Motor neuron (in vitro differentiated cells): Measurements from ENCODE around the gene WDR88. TPM values are rescaled to one million over a fixed set of nuclear protein-coding genes. Genes with fewer than 3 reads are reported as not detected.

ENCODE experiments used
- ATAC-seq, 8 experiments: fragments of 200-7000 bp; cut with Tn5 transposase; replicated peaks in 6 of 8; 2 replicates each; pipeline ENCODE4 v1.8.0; 2021; ENCODE audit warnings: mild to moderate bottlenecking in 8 of 8, moderate library complexity in 8 of 8
- H3K27ac ChIP-seq, 2 donors: fragments of 250-450 bp; sonication (Bioruptor Pico); 2 replicates each; pipeline ENCODE4 v1.9.0; 2021; ENCODE audit warnings: antibody characterized with exemption in 2 of 2, mild to moderate bottlenecking in 2 of 2, moderate library complexity in 1 of 2
- H3K4me1 ChIP-seq, 2 donors: fragments of 250-450 bp; sonication (Bioruptor Pico); replicated peaks in 1 of 2; 2 replicates each; pipeline ENCODE4 v1.6.1; 2021; ENCODE audit warnings: antibody characterized with exemption in 2 of 2, mild to moderate bottlenecking in 2 of 2, moderate library complexity in 1 of 2
- H3K4me3 ChIP-seq, 5 donors: fragments of 250-450 bp; sonication (Bioruptor Pico); 2 replicates each; pipeline ENCODE4 v1.9.0; 2021; ENCODE audit warnings: antibody characterized with exemption in 5 of 5, mild to moderate bottlenecking in 5 of 5, moderate library complexity in 4 of 5
- WGBS, 10 experiments: fragments of 450-650 bp; shearing (Covaris generic); methylation state at CpG; one replicate each; pipeline ENCODE4 v1.0.0; 2022; 5-methylcytosine and 5-hydroxymethylcytosine counted together
- in situ Hi-C, 9 experiments: fragments of 400-800 bp; cut with MboI; loops; one replicate each; pipeline ENCODE4 v1.15.0; 2021; ENCODE audit warnings: low sequenced_read_pairs in 9 of 9, low pct_unique_long_range_greater_than_20kb in 2 of 9; ENCODE audit not compliant: unreplicated experiment in 9 of 9
- total RNA-seq, 8 experiments: library from RNA; unstranded; fragments of 300-600 nt; gene quantifications; 2 replicates each; pipeline versions ENCODE4 v1.2.3 to v1.2.4, GENCODE V29; 2022

WDR88 gene, protein sequence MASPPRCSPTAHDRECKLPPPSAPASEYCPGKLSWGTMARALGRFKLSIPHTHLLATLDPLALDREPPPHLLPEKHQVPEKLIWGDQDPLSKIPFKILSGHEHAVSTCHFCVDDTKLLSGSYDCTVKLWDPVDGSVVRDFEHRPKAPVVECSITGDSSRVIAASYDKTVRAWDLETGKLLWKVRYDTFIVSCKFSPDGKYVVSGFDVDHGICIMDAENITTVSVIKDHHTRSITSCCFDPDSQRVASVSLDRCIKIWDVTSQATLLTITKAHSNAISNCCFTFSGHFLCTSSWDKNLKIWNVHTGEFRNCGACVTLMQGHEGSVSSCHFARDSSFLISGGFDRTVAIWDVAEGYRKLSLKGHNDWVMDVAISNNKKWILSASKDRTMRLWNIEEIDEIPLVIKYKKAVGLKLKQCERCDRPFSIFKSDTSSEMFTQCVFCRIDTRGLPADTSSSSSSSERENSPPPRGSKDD
- total RNA-seq: 1 to 10 TPM in 2 of 8 experiments, under 1 TPM in 6; 0.25 to 1.4 (median 0.67) TPM

DNA sequence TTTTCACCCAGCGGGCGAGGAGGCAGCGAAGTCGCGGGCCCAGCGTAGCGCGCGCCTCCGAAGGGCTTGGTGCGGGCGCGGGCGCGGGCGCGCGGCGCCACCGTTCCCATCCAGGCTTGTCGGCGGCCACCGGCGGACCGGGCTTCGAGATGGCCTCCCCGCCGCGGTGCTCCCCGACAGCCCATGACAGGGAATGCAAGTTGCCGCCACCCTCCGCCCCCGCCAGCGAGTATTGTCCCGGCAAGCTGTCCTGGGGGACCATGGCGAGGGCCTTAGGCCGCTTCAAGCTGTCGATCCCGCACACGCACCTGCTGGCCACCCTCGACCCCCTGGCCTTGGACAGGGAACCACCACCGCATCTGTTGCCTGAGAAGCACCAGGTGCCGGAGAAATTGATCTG lies at the start of gene WDR88:
WDR88 (plus strand) TSS at position 94 of the 400 bp plus-strand sequence; CDS start at position 150, 56 bp downstream.
- Histone ChIP-seq H3K27ac (no peak within 1 kb of the TSS), H3K4me1 (no peaks in the 10 kb centered on the region), H3K4me3 (no peak within 1 kb of the TSS)
- no peak for ATAC-seq
- 89 to 100% (median 99%) methylated on average over 1 to 14 of the region's 43 CpGs; no CpG with 5 or more reads in 7 of the 10 experiments for WGBS, 10 experiments
- in situ Hi-C loops: no loop called here

DNA sequence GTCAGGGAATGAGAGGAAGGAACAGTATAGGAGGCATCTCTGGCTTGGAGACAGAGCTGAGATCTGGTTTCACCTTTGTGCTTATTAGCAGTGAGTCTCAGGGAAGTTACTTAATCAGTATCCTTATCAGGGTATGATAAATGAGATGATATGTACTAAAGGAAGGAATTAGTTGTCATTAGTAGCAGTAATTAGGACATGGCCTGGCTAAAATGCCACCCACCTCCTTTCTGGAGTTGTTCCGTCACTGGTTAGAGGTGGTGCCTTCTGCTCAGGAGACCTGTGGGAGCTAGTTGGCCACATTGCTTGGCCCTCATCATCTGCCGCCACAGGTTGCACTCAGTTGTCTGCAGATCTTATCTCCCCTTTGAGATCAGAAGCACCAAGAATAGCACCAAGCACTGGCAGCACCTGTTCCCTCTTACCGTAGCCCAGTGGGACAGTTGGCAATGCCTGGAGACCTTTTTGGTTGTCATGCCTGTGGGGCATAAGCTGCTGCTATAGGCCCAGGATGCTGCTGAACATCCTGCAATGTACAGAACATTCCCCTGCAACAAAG lies 46.3 kb upstream of the WDR88 start:
- WGBS, 10 experiments: 86 to 100% (median 100%) methylated on average over 1 to 3 of the region's 3 CpGs; no CpG with 5 or more reads in 5 of the 10 experiments
- Histone ChIP-seq H3K27ac (no peak overlapping the region), H3K4me1 (peaks cover 4 to 6% of the 10 kb centered on the region in 2 donors), H3K4me3 (no peak overlapping the region)
- in situ Hi-C loops: loop anchor here in 1 of 9 experiments (25.0 kb wide), 1 partner anchor 98 kb away; no protein-coding TSS in a partner anchor
- no peak for ATAC-seq

DNA sequence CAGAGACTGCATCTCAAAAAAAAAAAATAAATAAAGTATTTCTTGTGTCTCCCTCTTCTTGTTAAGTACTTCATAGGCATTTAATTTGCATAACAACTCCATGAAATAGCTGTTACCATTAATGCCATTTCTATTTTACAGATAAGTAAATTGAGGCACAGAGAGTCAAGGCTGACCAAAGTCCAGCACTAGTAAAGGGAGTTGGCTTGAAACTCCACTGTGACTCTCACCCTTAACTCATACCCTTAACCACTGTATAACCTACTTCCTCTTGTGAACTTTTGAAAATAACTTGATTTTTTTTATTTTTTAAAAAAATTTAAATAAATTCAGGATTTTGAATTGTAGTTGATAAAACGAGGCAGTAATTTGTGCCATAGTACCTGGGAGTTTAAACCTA lies 45.0 kb upstream of the WDR88 start:
- Histone ChIP-seq H3K4me1 (peaks cover 2 to 3% of the 10 kb centered on the region in 2 donors), H3K4me3 (no peak overlapping the region), H3K27ac (no peak overlapping the region)
- no peak for ATAC-seq
- in situ Hi-C loops: loop anchor here in 1 of 9 experiments (25.0 kb wide), 1 partner anchor 100 kb away; no protein-coding TSS in a partner anchor
- WGBS, 10 experiments: 30 to 100% (median 60%) methylated on average over 1 of the region's 1 CpG; no CpG with 5 or more reads in 3 of the 10 experiments

DNA sequence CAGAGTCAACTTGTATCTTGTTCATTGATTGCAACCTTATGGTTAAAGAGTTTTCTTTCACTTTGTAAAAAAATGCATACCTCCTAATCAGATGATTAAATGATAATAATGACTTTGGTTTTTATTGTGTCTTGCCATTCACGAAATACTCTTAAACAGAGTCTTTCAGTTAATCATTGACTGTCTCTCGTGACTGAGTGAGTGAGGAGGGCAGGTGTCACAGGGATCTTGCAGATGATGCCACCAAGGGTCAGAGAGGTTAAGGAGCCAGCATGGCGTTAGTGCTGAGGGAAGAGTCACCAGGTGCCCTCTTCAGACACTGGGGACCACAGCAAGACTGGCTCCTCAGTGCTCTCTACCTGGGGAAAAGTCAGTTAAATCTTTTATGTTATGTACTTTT lies 42.9 kb upstream of the WDR88 start:
- H3K27ac ChIP-seq: no peak overlapping the region
- H3K4me1 ChIP-seq: no peaks in the 10 kb centered on the region
- in situ Hi-C loops: loop anchor here in 1 of 9 experiments (25.0 kb wide), 1 partner anchor 102 kb away; no protein-coding TSS in a partner anchor
- H3K4me3 ChIP-seq: no peak overlapping the region
- ATAC-seq: no peak
- 61 to 100% (median 83%) methylated on average over 1 to 3 of the region's 3 CpGs; no CpG with 5 or more reads in 1 of the 10 experiments for WGBS, 10 experiments

DNA sequence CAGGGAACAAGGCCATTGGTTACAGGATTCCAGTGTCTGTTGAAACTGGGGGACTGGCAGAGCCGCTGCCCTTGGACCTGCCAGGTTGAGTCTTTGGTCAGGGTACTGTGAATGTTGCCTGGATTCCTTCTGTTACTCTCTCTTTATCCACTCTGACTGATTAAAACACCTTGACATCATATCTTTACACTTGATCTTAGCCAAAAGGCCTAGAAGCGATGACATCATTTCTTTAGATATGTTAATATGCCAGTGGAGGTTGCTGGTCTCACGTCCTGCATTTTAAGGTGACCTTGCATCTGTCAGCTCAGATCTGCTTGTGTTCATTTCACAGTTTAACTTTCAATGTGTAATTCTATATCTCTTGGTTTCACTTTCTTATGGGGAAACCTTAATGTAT lies 41.7 kb upstream of the WDR88 start:
- H3K27ac ChIP-seq: no peak overlapping the region
- WGBS, 10 experiments: 43 to 100% (median 73%) methylated on average over 1 to 3 of the region's 3 CpGs; no CpG with 5 or more reads in 2 of the 10 experiments
- no peak for ATAC-seq
- in situ Hi-C loops: loop anchor here in 1 of 9 experiments (25.0 kb wide), 1 partner anchor 103 kb away; no protein-coding TSS in a partner anchor
- H3K4me3 ChIP-seq: no peak overlapping the region
- no peaks in the 10 kb centered on the region for H3K4me1 ChIP-seq

DNA sequence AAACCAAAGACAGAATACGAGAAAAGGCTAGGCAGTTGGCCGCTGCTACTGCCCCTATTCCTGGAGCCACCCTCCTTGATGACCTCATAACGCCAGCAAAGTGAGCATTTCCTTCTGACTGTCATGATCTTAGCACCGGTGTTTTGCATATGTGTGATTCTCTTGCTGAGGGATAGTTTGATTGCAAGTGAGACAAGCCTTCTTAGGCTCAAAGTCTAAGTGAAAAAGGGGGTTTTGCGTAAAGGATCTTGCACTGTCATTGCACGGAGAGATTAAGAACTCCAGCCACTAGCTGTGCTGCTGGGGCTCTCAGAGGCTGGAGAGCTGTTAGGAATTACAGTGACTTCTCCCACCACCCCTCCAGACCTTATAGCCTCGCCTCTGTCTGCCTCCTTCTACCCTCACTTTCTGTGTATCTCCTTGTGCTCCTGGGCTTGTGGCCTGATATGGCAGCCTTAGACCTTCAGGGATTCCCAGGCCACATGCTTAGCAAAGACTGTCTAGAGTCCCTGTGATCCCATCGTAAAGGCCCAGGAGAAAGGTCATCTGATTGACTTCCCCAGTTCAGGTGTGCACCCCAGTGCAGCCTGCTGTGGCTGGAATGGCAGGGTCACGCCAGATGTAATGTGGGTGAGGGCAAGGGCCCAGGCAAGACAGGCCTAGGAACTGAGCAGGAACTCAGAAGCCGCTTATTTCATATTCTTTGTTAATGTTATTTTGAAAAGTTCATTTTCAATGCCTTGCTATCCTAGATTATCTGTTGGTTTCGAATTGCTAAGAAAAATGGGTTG lies 38.3 kb upstream of the WDR88 start:
- Histone ChIP-seq H3K4me3 (no peak overlapping the region), H3K27ac (no peak overlapping the region), H3K4me1 (no peaks in the 10 kb centered on the region)
- in situ Hi-C loops: loop anchor here in 1 of 9 experiments (25.0 kb wide), 1 partner anchor 106 kb away; no protein-coding TSS in a partner anchor
- ATAC-seq: no peak
- 78 to 100% (median 94%) methylated on average over 1 to 7 of the region's 11 CpGs; no CpG with 5 or more reads in 1 of the 10 experiments for WGBS, 10 experiments

DNA sequence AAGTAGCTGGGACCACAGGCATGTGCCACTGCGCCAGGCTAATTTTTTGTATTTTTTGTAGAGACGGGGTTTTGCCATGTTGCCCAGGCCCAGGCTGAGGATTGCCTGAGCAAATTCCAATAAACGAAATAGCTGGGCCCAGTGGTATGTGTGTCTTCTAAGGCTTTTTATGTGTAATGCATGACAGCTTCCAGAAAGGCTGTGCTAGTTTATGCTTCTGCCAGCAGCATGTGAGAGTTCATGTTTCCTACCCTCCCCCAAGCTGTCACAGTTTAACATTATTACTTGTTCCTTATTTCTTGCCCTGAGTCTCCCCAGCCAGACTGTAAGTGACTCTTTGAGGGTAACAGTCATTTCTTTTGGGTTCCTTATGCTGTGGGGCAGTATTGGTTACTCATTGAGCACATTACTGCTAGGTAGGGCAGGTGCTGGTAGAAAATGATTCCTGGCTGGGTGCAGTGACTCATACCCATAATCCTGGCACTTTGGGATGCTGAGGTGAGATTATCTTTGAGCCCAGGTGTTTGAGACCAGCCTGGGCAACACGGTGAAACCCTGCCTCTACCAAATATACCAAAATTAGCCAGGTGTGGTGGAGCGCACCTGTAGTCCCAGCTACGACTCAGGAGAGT lies 37.4 kb upstream of the WDR88 start:
- ATAC-seq: peak in 1 of 8 experiments; percentile 41
- Histone ChIP-seq H3K4me1 (no peaks in the 10 kb centered on the region), H3K4me3 (no peak overlapping the region), H3K27ac (no peak overlapping the region)
- 72 to 100% (median 100%) methylated on average over 1 to 4 of the region's 6 CpGs; no CpG with 5 or more reads in 1 of the 10 experiments for WGBS, 10 experiments
- in situ Hi-C loops: loop anchor here in 1 of 9 experiments (25.0 kb wide), 1 partner anchor 107 kb away; no protein-coding TSS in a partner anchor

DNA sequence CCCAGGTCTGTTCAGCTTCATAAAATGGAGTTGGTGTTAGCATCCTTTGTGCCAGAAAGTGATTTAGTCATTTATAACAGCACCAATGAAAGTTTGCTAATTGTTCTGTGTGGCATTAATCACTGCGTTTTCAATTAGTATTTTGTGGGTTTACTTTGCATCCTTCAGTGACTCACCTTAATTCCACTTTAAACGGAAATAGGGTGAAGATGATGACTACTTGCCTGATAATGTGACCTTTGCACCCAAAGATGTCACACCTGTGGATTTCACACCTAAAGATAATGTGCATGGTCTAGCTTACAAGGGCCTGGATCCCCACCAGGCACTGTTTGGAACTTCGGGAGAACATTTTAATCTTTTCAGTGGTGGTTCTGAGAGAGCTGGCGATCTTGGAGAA lies 35.9 kb upstream of the WDR88 start:
- in situ Hi-C loops: loop anchor here in 1 of 9 experiments (25.0 kb wide), 1 partner anchor 109 kb away; no protein-coding TSS in a partner anchor
- ATAC-seq: no peak
- 70 to 100% (median 90%) methylated on average over 1 to 4 of the region's 4 CpGs for WGBS, 10 experiments

DNA sequence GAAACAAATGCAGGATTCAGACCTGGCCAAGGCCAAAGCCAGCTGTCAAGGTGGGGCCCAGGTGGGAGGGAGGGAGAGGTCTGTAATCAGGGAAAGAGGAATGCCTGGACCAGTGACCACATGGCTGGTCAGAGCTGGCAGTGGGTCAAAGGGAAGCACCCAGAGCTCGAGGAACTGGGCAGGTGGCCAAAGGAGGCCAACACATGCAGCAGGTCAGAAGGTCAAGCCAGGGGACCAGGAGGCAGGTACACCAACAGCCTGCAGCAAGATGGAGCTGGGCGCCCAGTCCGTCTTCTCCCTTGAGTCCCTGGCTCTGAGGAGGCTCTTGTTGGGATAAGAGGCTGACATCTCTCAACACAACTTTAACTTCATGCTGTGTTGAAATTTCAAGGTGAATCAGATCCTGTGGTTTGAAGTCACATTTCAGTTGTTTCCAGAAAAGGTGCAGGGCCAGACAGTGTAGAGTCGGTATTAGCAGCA lies 33.8 kb upstream of the WDR88 start:
- H3K4me3 ChIP-seq: no peak overlapping the region
- in situ Hi-C loops: loop anchor here in 1 of 9 experiments (25.0 kb wide), 1 partner anchor 111 kb away; no protein-coding TSS in a partner anchor
- WGBS, 10 experiments: 0 to 100% (median 80%) methylated on average over 1 to 2 of the region's 4 CpGs; no CpG with 5 or more reads in 6 of the 10 experiments
- H3K27ac ChIP-seq: no peak overlapping the region
- no peaks in the 10 kb centered on the region for H3K4me1 ChIP-seq
- ATAC-seq: no peak

More for the DNA sequence above, 35.9 kb upstream of the WDR88 start:
- Histone ChIP-seq H3K27ac (no peak overlapping the region), H3K4me3 (no peak overlapping the region), H3K4me1 (no peaks in the 10 kb centered on the region)

DNA sequence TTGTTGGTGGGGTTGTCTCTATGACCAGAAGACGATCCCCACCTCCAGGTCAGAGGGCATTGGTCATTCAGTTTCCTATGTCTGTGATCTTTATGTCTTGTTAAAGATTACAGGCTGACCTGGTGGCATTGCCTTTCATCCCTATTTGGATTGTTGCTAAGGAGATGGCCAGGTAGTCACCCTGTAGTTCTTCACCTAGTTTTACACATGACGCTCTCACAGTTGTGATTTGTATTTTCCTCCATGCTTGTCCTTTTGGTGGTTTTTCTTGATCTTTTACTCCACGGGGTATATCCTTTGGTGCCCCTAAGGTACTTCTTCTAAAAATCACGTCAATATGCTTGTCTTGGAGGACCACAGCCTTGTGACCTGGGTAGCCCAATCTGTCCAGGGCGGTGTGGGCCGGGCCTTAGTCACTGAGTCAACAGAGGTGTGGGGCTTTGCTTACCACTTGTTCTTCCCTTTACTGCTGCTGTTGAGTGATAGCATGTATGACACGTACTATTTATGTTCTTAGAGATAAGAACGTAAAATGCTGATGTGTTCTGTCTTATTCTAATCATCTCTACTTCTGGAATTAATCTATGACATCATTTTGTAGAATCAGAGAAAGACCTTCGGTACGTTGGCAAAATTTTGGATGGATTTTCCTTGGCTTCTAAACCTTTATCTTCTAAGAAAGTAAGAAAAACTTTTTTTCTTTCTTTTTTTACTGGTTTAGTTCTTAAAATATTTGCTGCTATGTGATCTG lies 30.8 kb upstream of the WDR88 start:
- Histone ChIP-seq H3K27ac (no peak overlapping the region), H3K4me1 (no peaks in the 10 kb centered on the region), H3K4me3 (no peak overlapping the region)
- WGBS, 10 experiments: 62 to 100% (median 96%) methylated on average over 3 to 10 of the region's 10 CpGs
- in situ Hi-C loops: loop anchor here in 1 of 9 experiments (25.0 kb wide), 1 partner anchor 114 kb away; no protein-coding TSS in a partner anchor
- ATAC-seq: no peak

DNA sequence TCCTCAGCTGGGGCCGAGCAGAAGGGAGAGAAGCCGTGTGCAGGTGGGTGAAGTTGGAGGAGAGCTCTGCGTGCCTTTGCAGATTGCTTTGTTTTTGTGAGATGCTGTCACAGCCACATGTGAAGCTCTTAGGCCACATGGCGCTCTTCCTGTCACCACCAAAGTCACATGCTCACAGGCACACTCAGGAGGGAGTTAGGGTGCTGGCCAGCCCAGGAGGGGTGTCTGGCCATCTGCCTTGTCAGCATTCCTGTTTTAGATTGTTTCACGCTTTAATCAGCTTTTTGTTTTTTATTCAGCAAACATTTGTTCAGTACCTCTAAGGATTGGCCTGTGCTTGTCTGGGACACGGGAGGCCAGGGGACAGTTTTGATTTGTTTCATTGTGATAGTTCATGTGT lies 29.0 kb upstream of the WDR88 start:
- no peak for ATAC-seq
- Histone ChIP-seq H3K27ac (no peak overlapping the region), H3K4me3 (no peak overlapping the region), H3K4me1 (no peaks in the 10 kb centered on the region)
- in situ Hi-C loops: loop anchor here in 1 of 9 experiments (25.0 kb wide), 1 partner anchor 116 kb away; no protein-coding TSS in a partner anchor
- 83 to 100% (median 96%) methylated on average over 1 to 3 of the region's 6 CpGs; no CpG with 5 or more reads in 3 of the 10 experiments for WGBS, 10 experiments
